A549 (cell line): ENCODE data around the gene LARP4.

Experiments used
- EP300 ChIP-seq, 2 experiments: fragments of >200 bp; sonication (Bioruptor Twin); formaldehyde crosslinking; IDR thresholded peaks; 2 replicates in 1 of 2; 3 replicates in 1 of 2; pipeline ENCODE4 v1.6.1; 2016 to 2017
- HDAC2 ChIP-seq: fragments of 200-600 bp; sonication (generic); IDR thresholded peaks from 2 replicates; pipeline ENCODE4 v1.6.1; 2016
- NPAS2 ChIP-seq: fragments of 250-450 bp; sonication (Bioruptor Pico); IDR thresholded peaks from 2 replicates; pipeline ENCODE4 v1.8.0; 2022; ENCODE audit warnings: mild to moderate bottlenecking, moderate library complexity, borderline replicate concordance
- PBX3 ChIP-seq: IDR thresholded peaks from 2 replicates; pipeline ENCODE4 v1.6.1; 2012
- POLR2A ChIP-seq: IDR thresholded peaks from 2 replicates; pipeline ENCODE4 v1.6.1; 2012; ENCODE audit warnings: mild to moderate bottlenecking, low read length
- RAD21 ChIP-seq, 2 experiments: fragments of >200 bp in 1 of 2; sonication (Bioruptor Twin) in 1 of 2; formaldehyde crosslinking in 1 of 2; IDR thresholded peaks in 1 of 2; conservative IDR thresholded peaks in 1 of 2; 2 replicates in 1 of 2; 3 replicates in 1 of 2; pipeline ENCODE4 v1.6.1; 2012 to 2018; ENCODE audit warnings: inconsistent platforms in 1 of 2
- REST ChIP-seq: fragments of 200-600 bp; sonication (generic); IDR thresholded peaks from 2 replicates; pipeline ENCODE4 v1.6.1; 2016; ENCODE audit warnings: antibody characterized with exemption, mild to moderate bottlenecking, moderate library complexity
- RFX5 ChIP-seq: fragments of 450-650 bp; IDR thresholded peaks from 2 replicates; pipeline ENCODE4 v1.7.1; 2014; ENCODE audit warnings: antibody characterized with exemption, mild to moderate bottlenecking, moderate library complexity
- TP53 ChIP-seq: fragments of 250-450 bp; sonication (Bioruptor Pico); IDR thresholded peaks from 2 replicates; pipeline ENCODE4 v1.5.0; 2021; ENCODE audit warnings: mild to moderate bottlenecking, moderate library complexity
- TF ChIP-seq, protein P1 (sequence below): fragments of 250-450 bp; sonication (Bioruptor Pico); IDR thresholded peaks from 2 replicates; pipeline ENCODE4 v1.5.0; 2020; ENCODE audit warnings: low read depth, mild to moderate bottlenecking, moderate library complexity
- TF ChIP-seq, protein P2 (sequence below): fragments of >200 bp; sonication (Bioruptor Twin); formaldehyde crosslinking; IDR thresholded peaks from 3 replicates; pipeline ENCODE4 v1.5.1; 2016

- TF ChIP-seq RAD21 (conservative IDR thresholded peaks at IDR 0.05 in 1 of 2, IDR thresholded peaks at IDR 0.05 in 1 of 2) = no peak
- no peak for TF ChIP-seq PBX3
- TF ChIP-seq, protein P1, sequence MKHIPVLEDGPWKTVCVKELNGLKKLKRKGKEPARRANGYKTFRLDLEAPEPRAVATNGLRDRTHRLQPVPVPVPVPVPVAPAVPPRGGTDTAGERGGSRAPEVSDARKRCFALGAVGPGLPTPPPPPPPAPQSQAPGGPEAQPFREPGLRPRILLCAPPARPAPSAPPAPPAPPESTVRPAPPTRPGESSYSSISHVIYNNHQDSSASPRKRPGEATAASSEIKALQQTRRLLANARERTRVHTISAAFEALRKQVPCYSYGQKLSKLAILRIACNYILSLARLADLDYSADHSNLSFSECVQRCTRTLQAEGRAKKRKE = no peak
- no peak for TF ChIP-seq HDAC2
- TF ChIP-seq POLR2A = no peak
- TF ChIP-seq, protein P2, sequence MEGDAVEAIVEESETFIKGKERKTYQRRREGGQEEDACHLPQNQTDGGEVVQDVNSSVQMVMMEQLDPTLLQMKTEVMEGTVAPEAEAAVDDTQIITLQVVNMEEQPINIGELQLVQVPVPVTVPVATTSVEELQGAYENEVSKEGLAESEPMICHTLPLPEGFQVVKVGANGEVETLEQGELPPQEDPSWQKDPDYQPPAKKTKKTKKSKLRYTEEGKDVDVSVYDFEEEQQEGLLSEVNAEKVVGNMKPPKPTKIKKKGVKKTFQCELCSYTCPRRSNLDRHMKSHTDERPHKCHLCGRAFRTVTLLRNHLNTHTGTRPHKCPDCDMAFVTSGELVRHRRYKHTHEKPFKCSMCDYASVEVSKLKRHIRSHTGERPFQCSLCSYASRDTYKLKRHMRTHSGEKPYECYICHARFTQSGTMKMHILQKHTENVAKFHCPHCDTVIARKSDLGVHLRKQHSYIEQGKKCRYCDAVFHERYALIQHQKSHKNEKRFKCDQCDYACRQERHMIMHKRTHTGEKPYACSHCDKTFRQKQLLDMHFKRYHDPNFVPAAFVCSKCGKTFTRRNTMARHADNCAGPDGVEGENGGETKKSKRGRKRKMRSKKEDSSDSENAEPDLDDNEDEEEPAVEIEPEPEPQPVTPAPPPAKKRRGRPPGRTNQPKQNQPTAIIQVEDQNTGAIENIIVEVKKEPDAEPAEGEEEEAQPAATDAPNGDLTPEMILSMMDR = no peak
- no peak for TF ChIP-seq REST
- no peak for TF ChIP-seq EP300 (IDR thresholded peaks at IDR 0.05)
- TF ChIP-seq NPAS2 = no peak
- no peak for TF ChIP-seq RFX5
- no peak for TF ChIP-seq TP53
These were observed 45.3 kb upstream of the LARP4 start for GRCh38 chr12:50355365-50355764.
